Fibroblast of skin of scalp (primary cell): Measurements from ENCODE around the gene CNTNAP5.

ENCODE experiments used
- DNase-seq: peaks from one replicate; pipeline ENCODE4 v3.0.0-alpha.2; 2013

CNTNAP5 gene

DNA sequence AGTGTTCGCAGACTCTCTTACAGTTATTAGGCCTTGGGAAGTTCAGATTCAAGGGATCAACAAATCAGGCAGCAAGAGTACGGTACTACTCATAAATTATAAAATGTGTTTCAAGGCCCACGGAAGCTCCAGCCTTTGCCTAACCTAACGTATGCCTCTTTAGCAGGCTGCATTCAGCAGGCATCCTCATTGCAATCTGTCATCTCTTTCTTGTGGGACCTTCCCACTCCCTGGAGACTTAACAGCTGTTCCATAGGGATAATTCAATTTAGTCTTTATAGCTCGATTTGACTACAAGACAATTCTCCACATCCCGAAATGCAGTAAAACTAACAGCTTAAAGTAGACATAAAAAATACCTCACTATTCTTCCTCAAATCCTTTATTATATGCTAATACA is 453.7 kb downstream of the CNTNAP5 start:
- no peak for DNase-seq

- DNase-seq, result no peak
Measured at GRCh38 chr2:124480958-124481357, 455.9 kb downstream of the CNTNAP5 start.

DNA sequence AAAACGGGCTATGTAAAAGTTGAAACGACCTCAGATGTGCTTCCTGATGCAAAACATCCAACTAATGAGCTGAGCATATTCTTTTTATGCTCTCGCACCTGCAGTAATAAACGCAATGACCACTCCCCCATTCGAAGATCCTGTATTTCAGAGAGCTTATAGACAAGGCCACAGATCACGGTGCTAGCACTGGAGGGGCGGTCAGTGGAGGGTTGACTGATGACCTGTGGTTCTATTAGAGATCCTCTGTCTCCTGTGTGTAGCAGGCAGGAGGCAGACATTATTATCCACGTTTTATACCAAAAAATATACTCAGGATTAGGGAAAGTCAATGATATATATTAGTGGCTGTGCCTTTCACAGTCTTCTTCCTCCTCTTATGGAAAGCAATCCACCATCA is 457.0 kb downstream of the CNTNAP5 start:
- no peak for DNase-seq

DNA sequence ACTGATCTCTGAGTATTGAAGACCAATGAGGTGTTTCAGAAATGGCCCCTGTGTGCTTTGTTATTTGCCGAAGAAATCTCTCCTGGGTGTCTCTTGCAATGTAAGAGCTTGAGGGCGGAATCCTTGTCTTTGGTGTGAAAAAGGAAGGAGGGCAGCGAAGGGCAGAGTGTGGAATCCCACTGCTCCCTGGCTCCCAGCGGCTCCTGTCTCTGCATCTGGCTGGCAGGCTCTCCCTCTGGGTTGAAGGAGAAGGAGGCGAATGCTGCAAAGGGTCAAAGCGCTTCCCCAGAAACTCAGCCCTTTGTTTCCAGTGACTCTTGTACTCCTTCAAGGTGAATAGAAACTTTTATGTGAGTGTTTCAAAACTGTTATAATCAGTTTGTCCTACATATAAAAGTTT is 457.5 kb downstream of the CNTNAP5 start:
- no peak for DNase-seq

DNA sequence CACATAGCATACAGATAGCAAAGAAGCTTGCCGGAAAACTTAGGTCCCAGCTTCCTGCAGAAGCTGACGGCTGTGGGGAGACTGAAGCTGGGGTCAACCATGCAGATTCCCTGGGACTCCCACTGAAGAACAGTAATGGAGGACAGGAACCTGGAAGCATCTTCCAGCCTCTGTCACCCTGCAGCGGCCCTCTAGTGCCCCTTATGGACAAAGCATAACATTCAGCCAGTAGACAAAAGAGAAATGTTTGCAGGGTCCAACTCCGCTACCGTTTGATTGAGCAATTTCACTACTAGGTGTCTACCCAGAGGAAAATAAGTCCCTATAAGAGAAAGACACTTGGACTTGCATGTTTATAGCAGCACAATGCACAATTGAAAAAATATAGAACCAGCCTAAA is 460.6 kb downstream of the CNTNAP5 start:
- DNase-seq, result no peak

GRCh38 chr2:124489686-124490085 is 464.6 kb downstream of the CNTNAP5 start:
- no peak for DNase-seq

DNA sequence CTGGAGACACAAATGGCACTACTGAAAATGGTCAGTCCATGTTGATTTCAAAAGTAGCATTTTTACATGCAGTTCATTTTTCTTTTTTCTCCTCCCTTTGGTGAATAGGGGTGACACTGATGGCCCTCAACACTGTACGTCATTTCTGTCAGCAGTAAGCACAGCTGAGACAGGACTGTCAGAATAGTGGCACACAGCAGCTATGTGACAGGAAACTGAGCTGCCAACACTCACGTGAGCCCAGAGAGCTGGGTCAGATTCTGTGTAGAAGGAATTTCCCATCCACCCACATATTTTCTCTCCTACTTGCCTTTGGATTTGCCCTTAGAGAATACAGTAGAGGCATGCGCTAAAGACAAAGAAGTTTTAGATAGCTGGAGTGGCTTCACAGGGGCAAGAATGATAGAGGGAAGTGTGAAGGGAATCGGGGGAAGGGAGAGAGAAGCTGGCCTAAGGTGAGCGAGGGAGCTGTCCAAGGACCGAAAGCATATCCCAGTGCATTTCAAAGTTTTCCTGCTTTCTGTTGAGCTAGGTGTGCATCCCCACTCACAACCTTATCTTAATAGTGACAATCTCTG is 476.6 kb downstream of the CNTNAP5 start:
- no peak for DNase-seq

DNA sequence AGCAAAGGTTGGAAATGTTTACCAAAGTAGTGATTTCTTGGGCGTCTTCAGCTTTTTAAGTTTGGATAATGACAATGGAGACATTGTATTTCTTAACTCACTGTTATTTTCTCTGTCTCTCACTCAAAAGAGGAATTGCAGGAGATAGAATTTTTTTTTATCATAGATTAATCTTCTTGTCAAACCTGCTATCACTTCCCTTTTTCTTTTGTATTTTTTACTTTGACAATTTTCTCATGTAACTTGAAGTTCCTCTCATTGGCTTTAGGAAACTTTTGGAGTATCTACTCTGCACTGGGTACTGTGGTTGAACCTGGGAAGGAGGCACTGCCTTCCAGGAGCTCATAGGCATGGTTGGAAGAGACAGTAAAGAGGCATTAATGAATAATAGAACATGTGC is 489.1 kb downstream of the CNTNAP5 start:
- DNase-seq, result no peak

GRCh38 chr2:124520953-124521352 is 495.9 kb downstream of the CNTNAP5 start:
- no peak for DNase-seq

DNA sequence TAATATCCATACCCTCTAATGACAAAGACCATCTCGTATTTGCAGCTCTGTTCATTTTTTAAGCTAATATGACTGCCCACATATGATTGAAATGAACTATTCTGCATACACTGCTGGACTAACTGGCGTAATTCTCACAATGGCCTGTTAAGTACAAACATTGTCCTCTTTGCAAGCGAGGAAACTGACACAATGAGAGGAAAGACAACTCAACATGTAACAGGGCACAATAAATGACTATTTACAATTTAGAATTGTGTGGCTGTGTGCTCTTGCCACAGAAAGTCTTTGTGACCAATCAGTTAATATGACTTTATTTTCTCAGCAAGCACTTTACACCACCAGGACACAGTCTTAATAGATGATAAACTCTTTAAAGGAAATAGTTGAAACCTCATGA is 498.0 kb downstream of the CNTNAP5 start:
- no peak for DNase-seq

GRCh38 chr2:124524155-124524915 is 499.2 kb downstream of the CNTNAP5 start:
- DNase-seq, result no peak

GRCh38 chr2:124526221-124526620 is 501.1 kb downstream of the CNTNAP5 start:
- no peak for DNase-seq

DNA sequence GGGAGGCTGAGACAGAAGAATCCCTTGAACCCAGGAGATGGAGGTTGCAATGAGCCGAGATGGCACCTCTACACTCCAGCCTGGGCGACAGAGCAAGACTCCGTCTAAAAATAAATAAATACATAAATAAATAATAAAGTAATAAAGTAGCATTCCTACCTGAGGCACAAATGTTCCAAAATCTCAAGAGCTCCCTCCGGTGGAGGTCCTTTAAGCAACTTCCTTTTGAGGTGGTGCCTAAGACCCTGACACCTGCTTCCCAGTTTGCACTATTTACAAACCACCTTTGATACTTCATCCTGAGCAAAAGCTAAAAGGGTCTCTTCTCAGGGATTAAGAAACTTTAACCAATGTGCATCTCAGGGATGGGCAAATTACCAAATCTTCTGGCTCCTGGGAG is 505.1 kb downstream of the CNTNAP5 start:
- DNase-seq, result no peak

DNA sequence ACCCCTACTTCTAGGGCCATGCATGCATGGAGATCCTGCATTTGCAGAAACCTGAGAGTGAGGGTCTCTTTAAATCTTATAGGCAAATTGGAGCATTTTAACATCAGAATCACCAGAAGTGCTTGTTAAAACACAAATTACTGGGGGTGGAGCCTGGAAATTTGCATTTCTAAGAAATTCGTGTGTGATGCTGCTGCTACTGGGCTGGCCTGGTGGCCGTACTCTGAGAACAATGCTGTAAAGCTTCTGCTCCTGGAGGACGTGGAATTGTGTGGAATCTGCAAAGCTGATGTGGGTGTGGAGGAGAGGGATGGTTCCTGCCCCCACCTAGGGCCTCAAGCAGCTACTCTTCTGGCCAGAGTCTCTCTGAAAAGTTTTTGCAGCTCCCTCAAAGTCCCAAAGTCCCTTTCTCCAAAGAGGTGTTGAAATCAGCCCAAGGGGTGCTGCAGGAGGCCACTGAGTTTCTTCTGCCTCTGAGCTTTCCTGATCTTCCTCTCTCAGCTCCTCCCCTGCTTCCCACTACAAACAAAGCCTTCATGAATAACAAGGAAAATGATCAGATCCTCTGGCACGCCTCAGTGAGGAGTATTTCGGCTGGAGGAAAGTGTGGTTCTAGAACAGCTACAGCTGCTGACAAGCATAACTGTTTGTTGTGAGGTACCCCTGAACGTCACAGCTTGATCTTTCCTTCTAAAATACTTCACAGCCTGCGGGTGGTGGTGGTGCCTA is 508.3 kb downstream of the CNTNAP5 start:
- DNase-seq, result no peak

GRCh38 chr2:124534028-124534427 is 508.9 kb downstream of the CNTNAP5 start:
- DNase-seq, result no peak

- DNase-seq, result no peak
Measured at GRCh38 chr2:124535816-124536215, 510.7 kb downstream of the CNTNAP5 start.

- no peak for DNase-seq
Measured at GRCh38 chr2:124536591-124536990, 511.5 kb downstream of the CNTNAP5 start.

- no peak for DNase-seq
Measured at GRCh38 chr2:124538549-124538948, 513.5 kb downstream of the CNTNAP5 start.

- no peak for DNase-seq
Measured at GRCh38 chr2:124540805-124541204, 515.7 kb downstream of the CNTNAP5 start.

- DNase-seq, result no peak
Measured at GRCh38 chr2:124542932-124543640, 518.0 kb downstream of the CNTNAP5 start.

DNA sequence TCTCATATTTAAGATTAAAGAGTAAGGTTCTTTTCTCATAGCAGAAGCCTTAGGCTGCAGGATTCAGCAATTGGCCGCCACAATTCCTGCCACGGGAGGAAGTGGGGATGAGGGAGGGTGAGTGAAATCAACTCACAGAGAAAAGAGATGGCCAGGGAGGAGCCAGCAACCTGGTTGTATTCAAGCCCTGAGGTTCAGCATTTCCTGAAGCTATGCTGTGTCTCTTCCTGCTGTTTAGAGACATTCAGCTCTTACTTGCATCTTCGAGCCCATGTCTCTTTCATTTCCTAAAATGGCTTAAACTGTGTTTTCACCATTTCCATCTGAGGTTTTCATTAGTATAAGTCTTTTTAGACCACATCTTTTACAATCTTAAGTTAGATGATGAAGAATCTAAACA is 522.6 kb downstream of the CNTNAP5 start:
- no peak for DNase-seq

GRCh38 chr2:124558277-124558905 is 533.3 kb downstream of the CNTNAP5 start:
- DNase-seq, result no peak

DNA sequence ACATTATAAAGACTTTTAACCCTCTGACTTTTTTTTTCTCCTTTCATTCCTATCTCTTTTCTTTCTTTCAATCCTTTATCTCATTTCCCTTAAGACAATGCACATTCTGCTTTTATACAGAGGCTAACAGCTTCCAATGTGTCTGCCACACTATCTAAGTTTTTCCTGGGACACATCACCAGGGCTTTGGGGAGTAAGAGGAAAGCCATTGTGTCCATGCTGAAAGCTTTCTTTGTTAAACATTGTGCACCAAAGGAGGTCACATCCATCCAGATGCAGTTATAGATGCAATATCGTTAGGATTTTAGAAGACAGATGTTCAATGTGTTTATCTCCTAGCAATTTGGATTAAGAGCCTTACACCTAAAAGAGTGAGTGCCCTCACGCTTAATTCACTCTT is 534.1 kb downstream of the CNTNAP5 start:
- no peak for DNase-seq
